NCI-H526 treated with DMSO at 0.1 percent for 48 hours (cell line): Measurements from ENCODE around the gene HDAC4.

Experiments used
- DNase-seq: peaks from one replicate; lab custom pipeline; 2025; lab: John Stamatoyannopoulos, UW

Gene HDAC4

GRCh38 chr2:239122421-239123110, 278.3 kb downstream of the HDAC4 start:
- DNase-seq = no peak

DNA sequence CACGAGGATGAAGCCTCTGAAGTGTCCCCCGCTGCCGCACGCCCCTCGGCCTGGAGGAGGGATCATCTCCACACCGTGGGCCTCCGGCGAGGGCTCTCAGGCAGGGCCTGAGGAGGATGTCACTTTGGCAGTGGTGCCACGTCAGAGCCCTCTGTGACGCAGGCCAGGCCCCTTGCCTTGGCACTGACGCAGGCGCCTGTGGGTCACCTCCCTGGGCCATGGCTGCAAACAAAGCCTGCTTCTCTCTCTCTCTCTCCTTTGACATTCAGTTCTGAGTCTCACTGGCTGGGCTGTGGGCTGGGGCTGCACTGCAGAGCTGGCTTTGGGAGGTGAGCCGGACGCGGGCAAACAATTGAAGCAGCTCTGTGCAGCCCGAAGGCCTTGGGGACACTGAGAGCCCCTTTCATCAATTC, 279.2 kb downstream of the HDAC4 start:
- DNase-seq = no peak

DNA sequence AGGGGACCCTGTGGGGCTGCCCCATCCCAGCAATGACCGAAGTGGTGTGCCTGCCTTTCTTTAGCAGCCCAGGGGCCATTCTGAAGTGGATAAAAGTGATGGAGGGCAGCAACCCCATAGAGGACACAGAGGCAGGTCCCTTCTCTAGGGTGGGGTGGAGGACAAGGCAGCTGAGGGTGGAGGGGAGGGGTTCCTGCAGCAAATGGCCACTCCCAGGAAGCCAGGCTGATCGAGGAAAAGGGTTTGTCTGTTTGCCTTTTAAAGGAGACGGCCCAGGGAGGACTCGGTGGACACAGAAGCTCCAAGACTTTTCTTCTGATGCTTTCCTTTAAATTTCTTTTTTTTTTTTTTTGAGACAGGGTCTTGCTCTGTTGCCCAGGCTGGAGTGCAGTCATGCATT, 280.2 kb downstream of the HDAC4 start:
- no peak for DNase-seq

DNA sequence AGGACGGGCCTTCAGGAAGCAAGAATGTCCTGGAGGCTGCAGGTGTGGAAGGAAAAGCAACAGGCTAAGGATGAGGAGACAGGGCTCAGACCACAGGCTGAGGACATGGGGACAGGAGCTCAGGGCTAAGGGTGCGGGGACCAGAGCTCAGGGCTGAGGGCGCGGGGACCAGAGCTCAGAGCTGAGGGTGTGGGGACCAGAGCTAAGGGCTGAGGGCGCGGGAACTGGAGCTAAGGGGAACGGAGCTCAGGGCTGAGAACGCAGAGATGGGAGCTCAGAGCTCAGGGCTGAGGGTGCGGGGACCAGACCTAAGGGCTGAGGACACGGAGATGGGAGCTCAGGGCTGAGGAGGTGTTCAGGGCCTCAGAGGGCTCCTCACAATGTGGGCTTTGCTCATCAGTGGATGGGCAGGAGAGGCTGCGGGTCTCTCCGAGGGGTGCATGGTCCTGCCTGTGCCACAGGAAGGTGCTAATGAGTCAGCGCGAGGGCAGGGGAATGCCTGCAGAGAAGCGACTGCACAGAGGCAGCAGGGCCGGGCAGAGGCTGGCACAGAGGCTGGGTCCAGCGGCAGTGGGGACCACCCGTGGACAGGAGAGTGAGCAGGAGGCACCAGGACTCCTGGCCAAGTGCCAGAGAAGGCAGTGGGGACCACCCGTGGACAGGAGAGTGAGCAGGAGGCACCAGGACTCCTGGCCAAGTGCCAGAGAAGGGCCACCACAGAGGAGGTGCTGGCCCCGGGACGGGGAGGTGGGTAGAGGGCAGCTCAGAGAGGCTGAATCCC, 281.3 kb downstream of the HDAC4 start:
- DNase-seq = no peak

DNA sequence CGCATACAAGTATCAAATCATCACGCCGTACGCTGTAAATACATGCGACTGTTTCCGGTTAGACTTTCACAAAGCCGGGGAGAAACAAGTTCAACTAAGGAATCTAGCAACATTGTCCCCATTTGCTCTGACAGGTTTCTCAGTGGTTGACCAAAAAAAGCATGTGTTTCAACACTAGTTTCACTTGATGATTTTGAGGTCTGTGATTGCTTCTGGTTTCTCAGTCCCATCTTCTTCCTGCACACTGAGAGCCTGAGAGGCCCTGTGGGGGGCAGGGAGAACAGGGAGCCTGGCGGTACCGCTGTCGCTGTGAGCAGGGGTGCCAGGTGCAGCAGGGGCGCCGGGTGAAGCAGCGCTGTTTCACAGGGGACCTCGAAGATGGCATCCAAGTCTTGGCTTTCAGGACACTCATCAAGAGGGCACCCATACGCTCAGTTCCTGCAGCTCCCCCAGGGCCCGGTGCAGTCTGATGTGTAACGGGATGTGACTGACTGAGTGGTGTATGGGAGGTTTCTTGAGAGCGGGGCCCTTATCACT, 282.1 kb downstream of the HDAC4 start:
- DNase-seq = no peak

- no peak for DNase-seq
Observed at GRCh38 chr2:239118264-239118663, 282.6 kb downstream of the HDAC4 start.

GRCh38 chr2:239117831-239118230, 283.0 kb downstream of the HDAC4 start:
- DNase-seq = no peak

- no peak for DNase-seq
Observed at GRCh38 chr2:239116456-239117246, 284.2 kb downstream of the HDAC4 start.

- no peak for DNase-seq
Observed at GRCh38 chr2:239115616-239116015, 285.2 kb downstream of the HDAC4 start.

GRCh38 chr2:239114616-239115265, 286.1 kb downstream of the HDAC4 start:
- no peak for DNase-seq

- DNase-seq = no peak
Observed at GRCh38 chr2:239114119-239114581, 286.7 kb downstream of the HDAC4 start.

DNA sequence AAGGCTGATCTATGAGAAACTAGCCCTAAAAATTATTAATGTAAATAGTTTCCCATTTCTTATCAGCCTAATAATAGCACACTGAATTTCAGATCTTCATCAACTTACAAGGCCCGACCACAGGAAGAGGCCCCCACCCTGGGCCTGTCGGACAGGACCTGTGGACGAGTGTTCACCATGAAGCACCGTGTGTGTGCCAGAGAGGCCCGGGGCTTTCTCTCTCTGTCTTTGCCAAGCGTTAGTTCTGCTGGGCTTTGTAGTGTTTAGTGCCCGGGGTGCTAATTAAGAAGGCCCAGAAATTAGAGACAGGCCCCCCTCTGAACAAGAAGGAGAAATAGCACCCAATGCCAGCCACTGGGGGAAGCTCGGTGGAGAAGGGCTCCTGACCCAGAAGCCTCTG, 287.2 kb downstream of the HDAC4 start:
- DNase-seq = no peak

GRCh38 chr2:239113171-239113570, 287.6 kb downstream of the HDAC4 start:
- no peak for DNase-seq

- DNase-seq = no peak
Observed at GRCh38 chr2:239112127-239112774, 288.6 kb downstream of the HDAC4 start.

- no peak for DNase-seq
Observed at GRCh38 chr2:239111401-239112100, 289.3 kb downstream of the HDAC4 start.

- DNase-seq = no peak
Observed at GRCh38 chr2:239110595-239111048, 290.2 kb downstream of the HDAC4 start.

- DNase-seq = no peak
Observed at GRCh38 chr2:239109928-239110545, 290.8 kb downstream of the HDAC4 start.

DNA sequence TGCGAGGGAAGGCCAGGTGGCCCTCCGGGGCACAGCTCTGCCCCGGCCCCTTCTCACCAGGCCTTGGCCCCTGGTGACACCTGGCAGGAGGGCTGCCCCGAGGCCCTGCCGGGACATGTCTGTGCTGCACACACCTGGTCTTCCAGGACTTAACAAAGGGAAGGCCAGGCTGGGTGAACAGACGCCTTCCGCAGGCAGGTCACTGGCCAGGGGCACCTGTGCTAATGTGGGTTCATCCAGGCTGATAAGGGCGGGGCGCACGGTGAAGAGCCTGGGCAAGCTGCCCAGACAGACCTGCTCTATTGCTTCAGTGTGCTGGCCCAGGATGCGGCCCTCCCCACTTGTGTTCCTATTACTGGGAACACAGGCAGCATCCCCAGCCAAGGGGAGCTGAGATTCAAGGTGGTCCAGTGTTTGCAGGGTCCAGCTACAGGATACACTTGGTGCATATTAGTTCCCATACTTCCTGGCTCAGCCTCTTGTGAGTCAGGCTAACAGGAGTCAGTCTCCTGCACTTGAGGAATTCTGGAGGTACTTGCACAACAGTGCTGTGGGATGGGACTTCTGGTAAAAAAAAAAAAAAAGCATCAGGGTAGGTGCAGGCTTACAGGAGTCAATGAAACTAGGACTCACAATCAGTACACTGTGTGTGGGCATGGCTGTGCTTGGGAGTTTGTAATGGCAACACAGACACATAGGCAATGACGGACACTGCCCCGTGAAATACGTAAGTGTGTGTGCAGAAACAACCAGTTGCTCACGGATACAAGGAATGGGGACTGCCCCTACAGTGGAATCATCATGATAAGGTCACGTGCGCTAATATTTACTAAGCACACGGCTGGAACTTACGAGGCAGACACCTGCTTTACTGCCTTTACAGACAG, 291.5 kb downstream of the HDAC4 start:
- no peak for DNase-seq

DNA sequence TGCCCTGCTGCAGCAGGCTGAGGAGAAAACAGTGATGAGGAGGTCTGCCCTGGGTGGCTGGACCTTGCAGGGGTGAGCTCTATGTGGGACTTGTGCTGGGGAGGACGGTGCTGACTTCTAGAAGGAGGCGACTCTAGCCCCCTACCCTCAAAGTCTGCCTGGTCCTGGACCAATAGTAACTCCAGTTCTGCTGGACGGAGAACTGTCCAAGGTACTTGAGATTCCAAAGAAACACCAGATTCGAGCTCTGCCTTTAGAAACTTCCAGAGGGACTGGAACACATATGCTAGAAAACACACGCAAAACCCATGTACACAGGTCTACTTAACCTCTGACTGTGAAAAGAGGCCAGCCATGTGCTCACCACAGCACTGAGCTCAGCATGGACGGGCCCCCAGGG, 292.4 kb downstream of the HDAC4 start:
- no peak for DNase-seq
